ENCODE results near the gene ANXA6.
A peak's percentile ranks its signal among the peaks of the same experiment; 100 is the strongest.

Gene ANXA6

GRCh38 chr5:151180291-151180690, 22.7 kb upstream of the ANXA6 start:
- DNase-seq: peak in 1 of 2 experiments; percentile 9

- peak in 1 of 2 experiments; percentile 9 for DNase-seq
Measured at GRCh38 chr5:151179489-151179840, 21.9 kb upstream of the ANXA6 start.

- peak in 1 of 2 experiments; percentile 11 for DNase-seq
Measured at GRCh38 chr5:151178777-151179488, 21.4 kb upstream of the ANXA6 start.

- DNase-seq: peak in 1 of 2 experiments; percentile 4
Measured at GRCh38 chr5:151178372-151178771, 20.8 kb upstream of the ANXA6 start.

GRCh38 chr5:151176268-151176667, 18.7 kb upstream of the ANXA6 start:
- DNase-seq: peak in 1 of 2 experiments; percentile 6

GRCh38 chr5:151174612-151175101, 17.1 kb upstream of the ANXA6 start:
- peak in 1 of 2 experiments; percentile 11 for DNase-seq

GRCh38 chr5:151173711-151174611, 16.4 kb upstream of the ANXA6 start:
- DNase-seq: peak in 1 of 2 experiments; percentile 11

- DNase-seq: no peak
Measured at GRCh38 chr5:151171529-151171928, 13.9 kb upstream of the ANXA6 start.

- no peak for DNase-seq
Measured at GRCh38 chr5:151168602-151169344, 11.2 kb upstream of the ANXA6 start.

GRCh38 chr5:151167022-151167421, 9.4 kb upstream of the ANXA6 start:
- DNase-seq: no peak

GRCh38 chr5:151164687-151165392, 7.3 kb upstream of the ANXA6 start:
- peak; percentile 89 for DNase-seq

GRCh38 chr5:151162776-151163175, 5.2 kb upstream of the ANXA6 start:
- DNase-seq: no peak

- no peak for DNase-seq
Measured at GRCh38 chr5:151159649-151160373, 2.2 kb upstream of the ANXA6 start.

- peak in 1 of 2 experiments; percentile 45 for DNase-seq
Measured at GRCh38 chr5:151158287-151158661, 695 bp upstream of the ANXA6 start.

- DNase-seq: peak; percentile 57 to 58
Measured at GRCh38 chr5:151156507-151157420, 815 bp downstream of the ANXA6 start.

- peak; percentile 43 to 49 for DNase-seq
Measured at GRCh38 chr5:151155775-151156506, 1.6 kb downstream of the ANXA6 start.

GRCh38 chr5:151154931-151155774, 2.4 kb downstream of the ANXA6 start:
- DNase-seq: peak; percentile 64 to 68

GRCh38 chr5:151153766-151154272, 3.8 kb downstream of the ANXA6 start:
- DNase-seq: peak; percentile 67 to 69

GRCh38 chr5:151153300-151153699, 4.3 kb downstream of the ANXA6 start:
- peak in 1 of 2 experiments; percentile 41 for DNase-seq
